Hepatocyte (in vitro differentiated cells): ENCODE results near the gene LMLN. TPM values are rescaled to one million over a fixed set of nuclear protein-coding genes. Genes with fewer than 3 reads are reported as not detected.

Source experiments
- DNase-seq: peaks from one replicate; pipeline ENCODE4 v3.0.0-alpha.2; 2016; ENCODE audit warnings: low spot score
- H2AFZ ChIP-seq: fragments of 200-600 bp; sonication (generic); 2 replicates; pipeline ENCODE4 v1.6.0; 2016; ENCODE audit warnings: antibody characterized with exemption, mild to moderate bottlenecking
- H3K27ac ChIP-seq: fragments of 200-600 bp; sonication (generic); 2 replicates; pipeline ENCODE4 v1.5.1; 2016; ENCODE audit warnings: mild to moderate bottlenecking
- H3K27me3 ChIP-seq: fragments of 200-600 bp; sonication (generic); 2 replicates; pipeline ENCODE4 v1.6.1; 2016
- H3K36me3 ChIP-seq: fragments of 200-600 bp; sonication (generic); replicated peaks from 2 replicates; pipeline ENCODE4 v1.5.1; 2016; ENCODE audit warnings: low read depth; ENCODE audit not compliant: insufficient read depth
- H3K4me1 ChIP-seq: fragments of 200-600 bp; sonication (generic); 2 replicates; pipeline ENCODE4 v1.5.1; 2016; ENCODE audit warnings: mild to moderate bottlenecking, moderate library complexity; ENCODE audit not compliant: insufficient read depth
- H3K4me2 ChIP-seq: fragments of 200-600 bp; sonication (generic); 2 replicates; pipeline ENCODE4 v1.6.0; 2016
- H3K4me3 ChIP-seq: fragments of 200-600 bp; sonication (generic); 2 replicates; pipeline ENCODE4 v1.5.1; 2016; ENCODE audit warnings: mild to moderate bottlenecking
- H3K79me2 ChIP-seq: fragments of 200-600 bp; sonication (generic); 2 replicates; pipeline ENCODE4 v1.6.0; 2017; ENCODE audit warnings: mild to moderate bottlenecking
- H3K9me2 ChIP-seq: fragments of 200-600 bp; sonication (generic); replicated peaks from 2 replicates; pipeline ENCODE4 v1.6.0; 2017; ENCODE audit warnings: mild to moderate bottlenecking; ENCODE audit not compliant: insufficient read depth
- H3K9me3 ChIP-seq: fragments of 200-600 bp; sonication (generic); 2 replicates; pipeline ENCODE4 v1.5.1; 2016; ENCODE audit warnings: low read depth, mild to moderate bottlenecking
- H4K20me1 ChIP-seq: fragments of 200-600 bp; sonication (generic); 2 replicates; pipeline ENCODE4 v1.6.0; 2016; ENCODE audit warnings: mild to moderate bottlenecking; ENCODE audit not compliant: insufficient read depth, poor library complexity, severe bottlenecking
- EZH2 ChIP-seq: fragments of 200-600 bp; sonication (generic); IDR thresholded peaks from 2 replicates; pipeline ENCODE4 v1.6.1; 2016; ENCODE audit warnings: antibody characterized with exemption, mild to moderate bottlenecking, borderline replicate concordance
- EZH2phosphoT487 ChIP-seq: fragments of 200-600 bp; sonication (generic); IDR thresholded peaks from one replicate; pipeline ENCODE4 v1.6.1; 2018; ENCODE audit warnings: antibody characterized with exemption, mild to moderate bottlenecking, low read depth, moderate library complexity; ENCODE audit not compliant: unreplicated experiment, severe bottlenecking
- WGBS: methylation state at CpG from one replicate; pipeline ENCODE4 v1.1.6; 2016; ENCODE audit warnings: low lambda C conversion rate; ENCODE audit errors: missing lambda C conversion rate; 5-methylcytosine and 5-hydroxymethylcytosine counted together
- polyA plus RNA-seq: library from polyadenylated mRNA; unstranded; fragments of >200 nt; fragmentation: Nextera tagmentation; extraction: Ambion mirVana; gene quantifications from 2 replicates; pipeline ENCODE4 v1.2.1, GENCODE V29; 2016
- total RNA-seq: library from RNA; depleted of rRNA; stranded (reverse); fragments of >200 nt; gene quantifications from 2 replicates; pipeline ENCODE4 v1.2.3, GENCODE V29; 2014
- TF ChIP-seq, protein P1 (sequence below): fragments of 200-600 bp; sonication (generic); IDR thresholded peaks from 2 replicates; pipeline ENCODE4 v1.5.1; 2016; ENCODE audit warnings: antibody characterized with exemption, mild to moderate bottlenecking; ENCODE audit not compliant: poor library complexity

LMLN gene
- total and polyA plus RNA-seq, 2 experiments from 2014 or later, result 1.4 to 2.6 TPM

DNA sequence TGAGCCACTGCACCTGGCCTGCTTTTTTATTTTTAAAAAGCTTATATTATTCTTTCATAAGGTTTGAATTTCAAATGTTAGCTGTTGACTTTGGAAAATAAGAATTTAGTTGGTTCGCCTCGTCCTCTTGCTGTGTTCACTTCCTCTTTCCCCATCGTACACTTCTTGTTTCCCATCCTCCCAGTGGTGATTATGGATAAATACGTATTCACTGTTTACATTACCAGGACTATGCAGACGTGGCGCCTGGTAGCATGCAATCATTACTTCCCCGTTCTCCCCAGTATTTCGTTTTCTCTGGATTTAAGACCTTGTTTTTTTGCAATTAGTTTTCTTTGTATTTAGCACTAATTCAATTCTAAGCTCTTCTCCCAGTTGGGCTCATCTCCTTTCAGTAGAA, 70.1 kb downstream of the LMLN start:
- no peak overlapping the region for H3K4me3 ChIP-seq
- TF ChIP-seq, protein P1, sequence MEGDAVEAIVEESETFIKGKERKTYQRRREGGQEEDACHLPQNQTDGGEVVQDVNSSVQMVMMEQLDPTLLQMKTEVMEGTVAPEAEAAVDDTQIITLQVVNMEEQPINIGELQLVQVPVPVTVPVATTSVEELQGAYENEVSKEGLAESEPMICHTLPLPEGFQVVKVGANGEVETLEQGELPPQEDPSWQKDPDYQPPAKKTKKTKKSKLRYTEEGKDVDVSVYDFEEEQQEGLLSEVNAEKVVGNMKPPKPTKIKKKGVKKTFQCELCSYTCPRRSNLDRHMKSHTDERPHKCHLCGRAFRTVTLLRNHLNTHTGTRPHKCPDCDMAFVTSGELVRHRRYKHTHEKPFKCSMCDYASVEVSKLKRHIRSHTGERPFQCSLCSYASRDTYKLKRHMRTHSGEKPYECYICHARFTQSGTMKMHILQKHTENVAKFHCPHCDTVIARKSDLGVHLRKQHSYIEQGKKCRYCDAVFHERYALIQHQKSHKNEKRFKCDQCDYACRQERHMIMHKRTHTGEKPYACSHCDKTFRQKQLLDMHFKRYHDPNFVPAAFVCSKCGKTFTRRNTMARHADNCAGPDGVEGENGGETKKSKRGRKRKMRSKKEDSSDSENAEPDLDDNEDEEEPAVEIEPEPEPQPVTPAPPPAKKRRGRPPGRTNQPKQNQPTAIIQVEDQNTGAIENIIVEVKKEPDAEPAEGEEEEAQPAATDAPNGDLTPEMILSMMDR, result no peak
- H3K36me3 ChIP-seq, result no peaks in the 10 kb centered on the region
- H4K20me1 ChIP-seq, result no peaks in the 10 kb centered on the region
- H2AFZ ChIP-seq, result no peak overlapping the region
- WGBS, result 93% methylated on average over 8 of the region's 8 CpGs
- no peaks in the 10 kb centered on the region for H3K27me3 ChIP-seq
- no peak overlapping the region for H3K27ac ChIP-seq
- H3K9me3 ChIP-seq, result no peaks in the 10 kb centered on the region
- no peaks in the 10 kb centered on the region for H3K4me1 ChIP-seq
- H3K9me2 ChIP-seq, result no peaks in the 10 kb centered on the region
- no peak overlapping the region for H3K4me2 ChIP-seq
- DNase-seq, result no peak
- H3K79me2 ChIP-seq, result no peaks in the 10 kb centered on the region

DNA sequence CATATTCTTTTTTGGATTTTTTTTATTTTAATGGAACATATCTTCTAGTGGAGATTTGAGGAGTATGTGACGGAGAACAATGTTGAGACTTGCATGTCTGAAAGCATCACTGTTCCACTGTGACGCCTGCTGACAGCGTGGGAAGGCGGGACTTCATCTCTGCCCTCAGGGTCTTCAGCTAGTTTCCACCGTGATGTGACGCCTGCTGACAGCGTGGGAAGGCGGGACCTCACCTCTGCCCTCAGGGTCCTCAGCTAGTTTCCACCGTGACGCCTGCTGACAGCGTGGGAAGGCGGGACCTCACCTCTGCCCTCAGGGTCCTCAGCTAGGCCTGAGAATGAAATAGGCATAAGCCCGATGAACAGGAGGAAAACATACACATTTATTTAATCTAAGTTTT, 70.7 kb downstream of the LMLN start:
- Histone ChIP-seq H3K27ac (no peak overlapping the region), H3K36me3 (no peaks in the 10 kb centered on the region), H2AFZ (no peak overlapping the region), H3K79me2 (no peaks in the 10 kb centered on the region), H3K9me3 (no peaks in the 10 kb centered on the region), H3K4me2 (no peak overlapping the region), H3K27me3 (no peaks in the 10 kb centered on the region), H3K9me2 (no peaks in the 10 kb centered on the region), H4K20me1 (no peaks in the 10 kb centered on the region), H3K4me3 (no peak overlapping the region), H3K4me1 (no peaks in the 10 kb centered on the region)
- TF ChIP-seq, protein P1, result no peak
- TF ChIP-seq EZH2 (no peak), EZH2phosphoT487 (no peak)
- 89% methylated on average over 13 of the region's 13 CpGs for WGBS
- DNase-seq, result no peak

DNA sequence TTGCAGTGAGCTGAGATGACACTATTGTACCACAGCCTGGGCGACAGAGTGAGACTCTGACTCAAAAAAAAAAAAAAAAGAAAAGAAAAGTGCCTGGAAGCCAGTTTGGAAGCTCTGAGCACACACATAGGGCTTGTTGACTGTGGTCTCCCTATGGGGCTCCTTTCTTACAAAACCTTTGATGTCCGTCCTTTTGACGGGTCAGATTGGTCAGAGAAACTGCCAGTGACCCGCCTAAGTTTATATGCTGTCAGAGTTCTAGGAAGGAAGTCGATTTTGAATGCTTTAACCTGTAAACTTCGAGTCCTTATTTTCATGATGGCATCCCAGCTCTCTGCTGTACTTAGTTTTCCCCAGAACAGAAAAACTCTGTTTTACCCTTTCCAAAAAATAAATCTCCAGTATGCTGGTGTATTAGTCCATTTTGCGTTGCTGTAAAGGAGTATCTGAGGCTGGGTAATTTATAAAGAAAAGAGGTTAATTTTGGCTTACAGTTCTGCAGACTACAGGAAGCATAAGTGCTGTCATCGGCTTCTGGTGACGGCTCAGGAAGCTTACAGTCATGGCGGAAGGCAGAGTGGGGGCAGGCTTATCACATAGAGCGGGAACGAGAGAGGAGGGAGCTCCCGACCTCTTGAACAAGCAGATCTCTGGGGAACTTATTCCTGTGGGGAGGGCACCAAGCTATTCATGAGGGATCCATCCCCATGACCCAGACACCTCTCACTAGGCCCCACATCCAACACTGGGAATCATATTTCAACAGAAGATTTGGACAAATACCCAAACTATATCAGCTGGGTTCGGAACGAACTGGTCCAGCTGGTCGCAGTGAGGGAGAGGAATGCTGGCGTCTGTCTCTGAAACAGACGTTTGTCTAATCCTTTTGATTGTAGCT, 72.3 kb downstream of the LMLN start:
- 70% methylated on average over 18 of the region's 18 CpGs for WGBS

More for the DNA sequence above, 72.3 kb downstream of the LMLN start:
- Histone ChIP-seq H3K79me2 (no peaks in the 10 kb centered on the region), H3K9me3 (no peaks in the 10 kb centered on the region), H4K20me1 (no peaks in the 10 kb centered on the region), H3K27ac (no peak overlapping the region), H3K27me3 (no peaks in the 10 kb centered on the region), H3K4me1 (no peaks in the 10 kb centered on the region), H3K4me2 (no peak overlapping the region), H2AFZ (no peak overlapping the region), H3K36me3 (no peaks in the 10 kb centered on the region), H3K9me2 (no peaks in the 10 kb centered on the region), H3K4me3 (no peak overlapping the region)
- TF ChIP-seq EZH2, result no peak
- TF ChIP-seq, protein P1, result no peak
- no peak for DNase-seq
